Mesothelial cell of epicardium (in vitro differentiated cells): ENCODE measurements around the gene GCLM. TPM values are rescaled to one million over a fixed set of nuclear protein-coding genes. Genes with fewer than 3 reads are reported as not detected.

ENCODE experiments used
- DNase-seq, 2 experiments: peaks; one replicate each; pipeline ENCODE4 v3.0.0; 2021; ENCODE audit warnings: low spot score in 2 of 2; ENCODE audit not compliant: unreplicated experiment in 2 of 2
- H3K27ac Mint-ChIP-seq: 2 replicates; pipeline ENCODE4 v1.8.0; 2021; ENCODE audit warnings: mixed read lengths
- H3K27me3 Mint-ChIP-seq: 2 replicates; pipeline ENCODE4 v1.8.0; 2021; ENCODE audit warnings: low read depth, mixed read lengths
- H3K36me3 Mint-ChIP-seq: 2 replicates; pipeline ENCODE4 v1.8.0; 2021; ENCODE audit warnings: mixed read lengths
- H3K4me1 Mint-ChIP-seq: 2 replicates; pipeline ENCODE4 v1.8.0; 2021; ENCODE audit warnings: mixed read lengths
- H3K4me3 Mint-ChIP-seq: 2 replicates; pipeline ENCODE4 v1.8.0; 2021; ENCODE audit warnings: mild to moderate bottlenecking, moderate library complexity, mixed read lengths
- H3K9me3 Mint-ChIP-seq: 2 replicates; pipeline ENCODE4 v1.8.0; 2021; ENCODE audit warnings: mixed read lengths
- CTCF ChIP-seq: fragments of 200-600 bp; sonication (generic); IDR thresholded peaks from one replicate; pipeline ENCODE4 v1.5.0; 2021; ENCODE audit warnings: antibody characterized with exemption; ENCODE audit not compliant: unreplicated experiment
- microRNA-seq: library from miRNA; unstranded; fragments of <30 nt; microRNA quantifications from one replicate; pipeline ENCODE4 v1.2.0, GENCODE V29; 2021; ENCODE audit warnings: inconsistent platforms, mixed read lengths
- total RNA-seq: library from RNA; stranded (reverse); gene quantifications from 3 replicates; pipeline ENCODE4 v1.2.1, GENCODE V29; 2021

GCLM gene
- total RNA-seq, 1 donor from 2014 or later = 8.9 TPM

GRCh38 chr1:93839307-93839706 is 69.9 kb downstream of the GCLM start:
- Mint-ChIP-seq H3K4me1 (peaks cover under 1% of the 10 kb centered on the region), H3K9me3 (peaks cover 20% of the 10 kb centered on the region), H3K4me3 (no peak overlapping the region), H3K27ac (no peak overlapping the region), H3K36me3 (peaks cover 18% of the 10 kb centered on the region), H3K27me3 (no peaks in the 10 kb centered on the region)
- no peak for TF ChIP-seq CTCF
- DNase-seq = no peak

- H3K36me3 Mint-ChIP-seq = peaks cover 29% of the 10 kb centered on the region
- H3K4me1 Mint-ChIP-seq = no peaks in the 10 kb centered on the region
- no peak overlapping the region for H3K27ac Mint-ChIP-seq
- H3K27me3 Mint-ChIP-seq = no peaks in the 10 kb centered on the region
- TF ChIP-seq CTCF = no peak
- peaks cover 32% of the 10 kb centered on the region for H3K9me3 Mint-ChIP-seq
- no peak overlapping the region for H3K4me3 Mint-ChIP-seq
- DNase-seq = no peak
Measured at GRCh38 chr1:93837961-93838360, 71.3 kb downstream of the GCLM start.

Small RNAs within 50 kb of the gene (microRNA-seq; reads per million reads assigned to microRNA genes)
- gene MIR760 = 95.9 reads per million, percentile 62 among the genes with 10 or more reads in this experiment

Other genes starting within 250 kb of the GCLM start
- gene BCAR3, start 227.6 kb downstream of the GCLM start, total RNA-seq = 9.0 to 9.2 TPM (median 9.1 TPM) in 3 replicates
- 46.4 to 49.6 TPM (median 47.4 TPM) in 3 replicates for gene DNTTIP2, start 30.2 kb downstream of the GCLM start, total RNA-seq
- 12.7 to 14.5 TPM (median 14.4 TPM) in 3 replicates for gene ABCA4, start 211.7 kb upstream of the GCLM start, total RNA-seq